Activated CD4-positive, CD25-positive, alpha-beta regulatory T cell treated with anti-CD3 and anti-CD28 coated beads, Interleukin-2, amount 50 U/mL, for 24 hours (primary cell): ENCODE data around the gene GSN.

ENCODE experiments used
- ATAC-seq, 2 donors: fragments of 150-1000 bp; cut with Tn5 transposase; one replicate each; pipeline ENCODE4 v1.10.0; 2021; ENCODE audit warnings: mild to moderate bottlenecking in 1 of 2, moderate library complexity in 1 of 2

The GSN gene

GRCh38 chr9:121325387-121325786 is 57.4 kb downstream of the GSN start:
- ATAC-seq, result no peak

GRCh38 chr9:121326130-121326838 is 58.3 kb downstream of the GSN start:
- no peak for ATAC-seq

GRCh38 chr9:121326901-121327613 is 59.1 kb downstream of the GSN start:
- ATAC-seq, result no peak

- no peak for ATAC-seq
Measured at GRCh38 chr9:121328476-121328875, 60.5 kb downstream of the GSN start.

GRCh38 chr9:121328876-121329681 is 61.1 kb downstream of the GSN start:
- no peak for ATAC-seq

GRCh38 chr9:121331549-121331948 is 63.6 kb downstream of the GSN start:
- ATAC-seq, result no peak

- ATAC-seq, result no peak
Measured at GRCh38 chr9:121331992-121332685, 64.2 kb downstream of the GSN start.

- ATAC-seq, result no peak
Measured at GRCh38 chr9:121333950-121334773, 66.2 kb downstream of the GSN start.

- ATAC-seq, result no peak
Measured at GRCh38 chr9:121336665-121337064, 68.7 kb downstream of the GSN start.

GRCh38 chr9:121339437-121339836 is 71.5 kb downstream of the GSN start:
- no peak for ATAC-seq

- ATAC-seq, result no peak
Measured at GRCh38 chr9:121340676-121341392, 72.9 kb downstream of the GSN start.

- no peak for ATAC-seq
Measured at GRCh38 chr9:121344184-121344583, 76.2 kb downstream of the GSN start.

- no peak for ATAC-seq
Measured at GRCh38 chr9:121345070-121345469, 77.1 kb downstream of the GSN start.

- no peak for ATAC-seq
Measured at GRCh38 chr9:121348221-121348620, 80.3 kb downstream of the GSN start.

GRCh38 chr9:121349009-121349408 is 81.0 kb downstream of the GSN start:
- no peak for ATAC-seq

GRCh38 chr9:121350036-121350435 is 82.1 kb downstream of the GSN start:
- no peak for ATAC-seq

- no peak for ATAC-seq
Measured at GRCh38 chr9:121350993-121351561, 83.1 kb downstream of the GSN start.

- peak; percentile 88 to 96 for ATAC-seq
Measured at GRCh38 chr9:121353241-121354061, 85.5 kb downstream of the GSN start.

- ATAC-seq, result no peak
Measured at GRCh38 chr9:121354141-121354540, 86.2 kb downstream of the GSN start.

GRCh38 chr9:121354762-121355161 is 86.8 kb downstream of the GSN start:
- no peak for ATAC-seq
